Sigmoid colon (tissue), 4 donors: ENCODE results near the gene MYADM.

ENCODE experiments used
- POLR2A ChIP-seq, 2 donors: fragments of 450-650 bp; IDR thresholded peaks; one replicate each; pipeline ENCODE4 v1.6.1; 2016; ENCODE audit warnings: antibody characterized with exemption in 2 of 2, mild to moderate bottlenecking in 2 of 2, moderate library complexity in 2 of 2
- POLR2AphosphoS5 ChIP-seq, 4 donors: sonication (generic); formaldehyde crosslinking; IDR thresholded peaks; one replicate each; pipeline ENCODE4 v1.6.1; 2017; ENCODE audit warnings: antibody characterized with exemption in 4 of 4
- TF ChIP-seq, protein P1 (sequence below), 4 experiments: fragments of 450-650 bp in 3 of 4; fragments of 200-600 bp in 1 of 4; IDR thresholded peaks; one replicate each; pipeline ENCODE4 v1.5.1; 2016 to 2019; ENCODE audit warnings: antibody characterized with exemption in 4 of 4, mild to moderate bottlenecking in 3 of 4, moderate library complexity in 2 of 4

DNA sequence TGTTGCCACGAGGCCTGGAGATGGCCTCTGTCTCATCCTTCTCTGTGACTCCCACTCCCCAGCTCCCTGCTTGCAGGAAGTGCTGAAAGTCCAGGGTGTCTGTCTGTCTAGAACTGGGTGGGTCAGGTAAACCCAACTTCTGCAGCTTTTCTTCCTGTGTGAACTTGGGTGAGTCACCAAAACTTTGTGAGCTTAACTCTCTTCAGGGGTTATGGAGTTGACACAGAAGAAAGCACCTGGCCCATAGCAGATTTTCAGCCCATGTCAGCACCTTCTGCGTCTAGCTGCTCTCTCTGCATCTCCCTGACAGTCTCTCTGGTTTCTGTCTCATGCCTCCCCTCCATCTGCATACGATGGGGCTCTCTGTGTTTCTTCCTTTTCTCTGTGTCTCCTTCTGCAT, 37.2 kb downstream of the MYADM start:
- no peak for TF ChIP-seq POLR2AphosphoS5 (IDR thresholded peaks at IDR 0.05)
- no peak for TF ChIP-seq POLR2A (IDR thresholded peaks at IDR 0.05)
- TF ChIP-seq, protein P1, sequence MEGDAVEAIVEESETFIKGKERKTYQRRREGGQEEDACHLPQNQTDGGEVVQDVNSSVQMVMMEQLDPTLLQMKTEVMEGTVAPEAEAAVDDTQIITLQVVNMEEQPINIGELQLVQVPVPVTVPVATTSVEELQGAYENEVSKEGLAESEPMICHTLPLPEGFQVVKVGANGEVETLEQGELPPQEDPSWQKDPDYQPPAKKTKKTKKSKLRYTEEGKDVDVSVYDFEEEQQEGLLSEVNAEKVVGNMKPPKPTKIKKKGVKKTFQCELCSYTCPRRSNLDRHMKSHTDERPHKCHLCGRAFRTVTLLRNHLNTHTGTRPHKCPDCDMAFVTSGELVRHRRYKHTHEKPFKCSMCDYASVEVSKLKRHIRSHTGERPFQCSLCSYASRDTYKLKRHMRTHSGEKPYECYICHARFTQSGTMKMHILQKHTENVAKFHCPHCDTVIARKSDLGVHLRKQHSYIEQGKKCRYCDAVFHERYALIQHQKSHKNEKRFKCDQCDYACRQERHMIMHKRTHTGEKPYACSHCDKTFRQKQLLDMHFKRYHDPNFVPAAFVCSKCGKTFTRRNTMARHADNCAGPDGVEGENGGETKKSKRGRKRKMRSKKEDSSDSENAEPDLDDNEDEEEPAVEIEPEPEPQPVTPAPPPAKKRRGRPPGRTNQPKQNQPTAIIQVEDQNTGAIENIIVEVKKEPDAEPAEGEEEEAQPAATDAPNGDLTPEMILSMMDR (IDR thresholded peaks at IDR 0.05): no peak
